Astrocyte (in vitro differentiated cells and primary cell): ENCODE measurements around the gene SOBP.

Experiments used
- CTCF ChIP-seq: IDR thresholded peaks from 2 replicates; pipeline ENCODE4 v1.5.1; 2011; ENCODE audit warnings: low read depth, mild to moderate bottlenecking, inconsistent platforms, low read length, moderate library complexity; ENCODE audit not compliant: insufficient read depth
- EZH2 ChIP-seq: IDR thresholded peaks from 2 replicates; pipeline ENCODE4 v1.6.1; 2012; ENCODE audit warnings: mild to moderate bottlenecking, low read length, inconsistent platforms; ENCODE audit not compliant: insufficient read depth

- no peak for TF ChIP-seq EZH2
- no peak for TF ChIP-seq CTCF
Measured at GRCh38 chr6:107473660-107474059, 16.3 kb upstream of the SOBP start.
